Kidney epithelial cell (primary cell): ENCODE measurements around the gene RABGAP1L. TPM values are rescaled to one million over a fixed set of nuclear protein-coding genes. Genes with fewer than 3 reads are reported as not detected.

Experiments used
- DNase-seq: peaks from one replicate; pipeline ENCODE4 v3.0.0-alpha.2; 2010; ENCODE audit warnings: low read depth
- H3K27me3 ChIP-seq: 2 replicates; pipeline ENCODE4 v1.6.0; 2011; ENCODE audit warnings: low read length; ENCODE audit not compliant: control insufficient read depth, insufficient read depth
- H3K36me3 ChIP-seq: 2 replicates; pipeline ENCODE4 v1.5.1; 2011; ENCODE audit warnings: low read length; ENCODE audit not compliant: control insufficient read depth, insufficient read depth
- H3K4me3 ChIP-seq: 2 replicates; pipeline ENCODE4 v1.5.1; 2011; ENCODE audit warnings: low read depth, mild to moderate bottlenecking, control low read depth, low read length
- total RNA-seq: library from RNA; depleted of rRNA; stranded (reverse); fragments of >200 nt; gene quantifications from 2 replicates; pipeline ENCODE4 v1.2.3, GENCODE V29; 2015
- TF ChIP-seq, protein P1 (sequence below): IDR thresholded peaks from 2 replicates; pipeline ENCODE4 v1.5.1; 2011; ENCODE audit warnings: mild to moderate bottlenecking, moderate library complexity, low read length, control low read depth, inconsistent platforms; ENCODE audit not compliant: insufficient read depth, poor library complexity, severe bottlenecking

The RABGAP1L gene
- total RNA-seq, 1 donor from 2014 or later: 22.1 TPM

DNA sequence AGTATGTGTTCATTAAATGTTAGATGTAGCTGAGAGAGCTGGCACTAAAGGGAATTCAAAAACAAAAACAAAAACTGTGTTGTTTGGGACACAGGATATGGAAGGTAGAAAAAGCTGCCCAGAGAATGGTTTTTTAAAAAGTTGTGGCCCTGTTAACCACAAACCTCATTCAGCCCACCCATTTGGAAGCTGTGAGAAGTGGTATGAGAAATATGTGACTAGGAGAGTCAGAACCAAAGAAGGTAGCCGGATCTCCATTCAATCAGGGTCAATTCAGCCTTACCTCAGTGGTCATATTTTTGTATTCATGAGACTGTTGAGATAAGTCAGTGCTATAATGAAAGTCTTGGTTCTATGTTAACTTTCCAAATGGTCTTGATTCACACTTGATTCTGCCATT, 810.7 kb downstream of the RABGAP1L start:
- DNase-seq: no peak
- no peak overlapping the region for H3K4me3 ChIP-seq
- TF ChIP-seq, protein P1, sequence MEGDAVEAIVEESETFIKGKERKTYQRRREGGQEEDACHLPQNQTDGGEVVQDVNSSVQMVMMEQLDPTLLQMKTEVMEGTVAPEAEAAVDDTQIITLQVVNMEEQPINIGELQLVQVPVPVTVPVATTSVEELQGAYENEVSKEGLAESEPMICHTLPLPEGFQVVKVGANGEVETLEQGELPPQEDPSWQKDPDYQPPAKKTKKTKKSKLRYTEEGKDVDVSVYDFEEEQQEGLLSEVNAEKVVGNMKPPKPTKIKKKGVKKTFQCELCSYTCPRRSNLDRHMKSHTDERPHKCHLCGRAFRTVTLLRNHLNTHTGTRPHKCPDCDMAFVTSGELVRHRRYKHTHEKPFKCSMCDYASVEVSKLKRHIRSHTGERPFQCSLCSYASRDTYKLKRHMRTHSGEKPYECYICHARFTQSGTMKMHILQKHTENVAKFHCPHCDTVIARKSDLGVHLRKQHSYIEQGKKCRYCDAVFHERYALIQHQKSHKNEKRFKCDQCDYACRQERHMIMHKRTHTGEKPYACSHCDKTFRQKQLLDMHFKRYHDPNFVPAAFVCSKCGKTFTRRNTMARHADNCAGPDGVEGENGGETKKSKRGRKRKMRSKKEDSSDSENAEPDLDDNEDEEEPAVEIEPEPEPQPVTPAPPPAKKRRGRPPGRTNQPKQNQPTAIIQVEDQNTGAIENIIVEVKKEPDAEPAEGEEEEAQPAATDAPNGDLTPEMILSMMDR: no peak
- no peaks in the 10 kb centered on the region for H3K36me3 ChIP-seq
- H3K27me3 ChIP-seq: no peaks in the 10 kb centered on the region

DNA sequence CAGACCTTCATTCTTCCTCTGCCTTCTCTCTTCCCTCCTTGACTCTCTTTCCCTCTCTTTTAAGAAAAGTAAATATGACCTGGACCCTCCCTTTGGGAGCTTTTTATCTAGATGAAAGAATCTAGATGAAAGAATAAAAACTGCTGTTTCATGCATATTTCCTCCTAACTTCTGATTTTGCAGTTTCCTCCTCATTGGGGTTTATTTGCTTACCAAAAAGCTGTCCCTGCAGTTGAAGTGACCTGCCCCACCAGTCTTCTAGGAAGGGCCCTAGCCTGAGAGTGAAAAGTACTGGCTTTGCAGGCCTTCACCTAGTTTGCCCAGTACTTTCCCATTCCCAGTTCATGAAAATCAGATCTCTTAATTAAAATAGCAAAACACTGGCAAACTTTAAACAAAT, 812.1 kb downstream of the RABGAP1L start:
- no peak for DNase-seq
- Histone ChIP-seq H3K4me3 (no peak overlapping the region), H3K36me3 (no peaks in the 10 kb centered on the region), H3K27me3 (no peaks in the 10 kb centered on the region)
- TF ChIP-seq, protein P1: no peak

DNA sequence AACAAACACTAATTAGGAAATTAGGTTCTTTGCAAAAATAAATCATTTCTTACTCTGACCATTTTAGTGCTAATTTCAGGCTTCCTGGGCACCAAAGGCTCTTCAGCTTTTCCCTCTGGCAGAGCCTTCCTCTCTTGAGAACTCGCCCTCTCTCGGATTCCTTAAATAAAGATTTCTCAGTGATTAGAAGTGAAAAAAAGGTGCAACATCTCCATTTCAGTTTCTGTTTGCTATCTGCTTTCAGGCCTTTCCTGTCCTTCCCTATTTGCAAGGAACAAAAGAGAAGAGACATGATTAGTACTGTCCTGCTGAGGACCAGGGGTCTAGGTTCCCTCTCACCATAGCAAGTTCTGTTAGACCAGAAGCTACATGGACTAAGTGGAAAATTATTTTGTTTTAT, 812.6 kb downstream of the RABGAP1L start:
- Histone ChIP-seq H3K4me3 (no peak overlapping the region), H3K27me3 (no peaks in the 10 kb centered on the region), H3K36me3 (no peaks in the 10 kb centered on the region)
- DNase-seq: no peak
- TF ChIP-seq, protein P1: no peak

DNA sequence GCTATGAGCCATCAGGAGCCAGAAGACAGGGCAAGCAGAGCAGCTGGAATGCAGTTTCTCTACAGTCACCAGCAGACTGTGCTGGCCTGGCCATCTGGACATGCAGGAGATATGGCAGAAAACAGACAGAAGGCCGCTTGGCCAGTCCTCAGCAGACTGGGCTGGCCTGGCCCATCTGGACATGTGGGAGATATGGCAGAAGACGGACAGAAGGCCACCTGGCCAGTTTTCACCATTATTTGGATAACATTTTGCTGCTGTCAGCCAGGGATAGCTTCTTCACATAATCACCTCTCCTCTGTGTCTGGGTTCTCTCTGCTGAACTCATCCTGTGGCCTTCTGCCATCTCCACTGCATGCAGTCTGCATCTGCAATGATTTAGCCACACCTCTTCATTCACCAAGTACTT, 815.4 kb downstream of the RABGAP1L start:
- Histone ChIP-seq H3K27me3 (no peaks in the 10 kb centered on the region), H3K4me3 (no peak overlapping the region), H3K36me3 (no peaks in the 10 kb centered on the region)
- DNase-seq: no peak
- TF ChIP-seq, protein P1: no peak

DNA sequence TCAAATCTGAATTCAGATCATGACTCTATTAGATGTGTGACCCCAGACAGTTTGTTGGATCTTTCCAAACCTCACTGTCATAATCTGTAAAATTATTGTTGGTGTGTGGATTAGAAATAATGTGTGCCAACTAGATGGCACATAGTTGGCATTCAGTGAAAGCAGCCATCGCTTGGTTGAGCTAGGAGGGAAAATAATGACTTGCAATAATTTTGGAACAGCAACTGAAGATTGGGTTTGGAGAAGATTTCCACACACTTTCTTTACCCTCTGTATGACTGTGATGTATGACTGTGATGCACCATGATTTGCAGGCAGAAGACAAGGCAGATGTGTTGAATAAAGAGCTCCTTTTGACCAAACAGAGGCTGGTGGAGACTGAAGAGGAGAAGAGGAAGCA, 816.4 kb downstream of the RABGAP1L start:
- Histone ChIP-seq H3K27me3 (no peaks in the 10 kb centered on the region), H3K36me3 (no peaks in the 10 kb centered on the region), H3K4me3 (no peak overlapping the region)
- no peak for DNase-seq
- TF ChIP-seq, protein P1: no peak

DNA sequence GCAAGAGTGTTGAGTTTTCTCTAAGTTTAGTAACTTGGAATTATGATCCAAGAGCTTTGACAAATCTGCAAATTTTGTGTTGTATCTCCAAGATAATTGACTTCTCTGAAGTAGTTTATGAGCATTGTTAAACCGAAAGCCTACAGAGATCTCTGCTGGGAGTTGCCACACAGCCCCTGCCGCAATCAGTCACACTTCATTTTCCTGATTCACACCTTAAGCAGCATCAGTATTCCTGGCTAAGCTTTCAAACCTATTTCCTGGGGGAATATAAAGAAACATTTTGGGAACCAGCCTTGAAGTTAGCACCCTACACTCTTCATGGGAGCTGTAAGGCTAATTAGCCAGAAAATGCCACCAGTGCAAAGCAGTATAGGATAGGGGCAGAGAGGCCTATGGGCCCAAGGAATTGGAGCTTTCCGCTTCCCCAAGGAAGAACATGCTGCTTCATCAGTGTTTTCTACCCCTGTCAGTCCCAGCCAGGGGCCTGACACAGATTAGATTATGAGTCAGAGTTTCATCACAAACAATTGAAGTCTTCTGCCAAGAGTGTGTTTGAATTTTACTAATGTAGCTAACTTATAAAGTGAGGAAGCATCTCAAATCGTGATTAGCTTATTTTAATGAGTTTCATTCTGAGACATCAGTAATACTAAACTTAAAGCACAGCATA, 817.3 kb downstream of the RABGAP1L start:
- no peak for DNase-seq
- no peak overlapping the region for H3K4me3 ChIP-seq
- TF ChIP-seq, protein P1: no peak
- H3K36me3 ChIP-seq: no peaks in the 10 kb centered on the region
- no peaks in the 10 kb centered on the region for H3K27me3 ChIP-seq
